Measurements from ENCODE around the gene BCAT1.

BCAT1 gene, protein sequence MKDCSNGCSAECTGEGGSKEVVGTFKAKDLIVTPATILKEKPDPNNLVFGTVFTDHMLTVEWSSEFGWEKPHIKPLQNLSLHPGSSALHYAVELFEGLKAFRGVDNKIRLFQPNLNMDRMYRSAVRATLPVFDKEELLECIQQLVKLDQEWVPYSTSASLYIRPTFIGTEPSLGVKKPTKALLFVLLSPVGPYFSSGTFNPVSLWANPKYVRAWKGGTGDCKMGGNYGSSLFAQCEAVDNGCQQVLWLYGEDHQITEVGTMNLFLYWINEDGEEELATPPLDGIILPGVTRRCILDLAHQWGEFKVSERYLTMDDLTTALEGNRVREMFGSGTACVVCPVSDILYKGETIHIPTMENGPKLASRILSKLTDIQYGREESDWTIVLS

DNA sequence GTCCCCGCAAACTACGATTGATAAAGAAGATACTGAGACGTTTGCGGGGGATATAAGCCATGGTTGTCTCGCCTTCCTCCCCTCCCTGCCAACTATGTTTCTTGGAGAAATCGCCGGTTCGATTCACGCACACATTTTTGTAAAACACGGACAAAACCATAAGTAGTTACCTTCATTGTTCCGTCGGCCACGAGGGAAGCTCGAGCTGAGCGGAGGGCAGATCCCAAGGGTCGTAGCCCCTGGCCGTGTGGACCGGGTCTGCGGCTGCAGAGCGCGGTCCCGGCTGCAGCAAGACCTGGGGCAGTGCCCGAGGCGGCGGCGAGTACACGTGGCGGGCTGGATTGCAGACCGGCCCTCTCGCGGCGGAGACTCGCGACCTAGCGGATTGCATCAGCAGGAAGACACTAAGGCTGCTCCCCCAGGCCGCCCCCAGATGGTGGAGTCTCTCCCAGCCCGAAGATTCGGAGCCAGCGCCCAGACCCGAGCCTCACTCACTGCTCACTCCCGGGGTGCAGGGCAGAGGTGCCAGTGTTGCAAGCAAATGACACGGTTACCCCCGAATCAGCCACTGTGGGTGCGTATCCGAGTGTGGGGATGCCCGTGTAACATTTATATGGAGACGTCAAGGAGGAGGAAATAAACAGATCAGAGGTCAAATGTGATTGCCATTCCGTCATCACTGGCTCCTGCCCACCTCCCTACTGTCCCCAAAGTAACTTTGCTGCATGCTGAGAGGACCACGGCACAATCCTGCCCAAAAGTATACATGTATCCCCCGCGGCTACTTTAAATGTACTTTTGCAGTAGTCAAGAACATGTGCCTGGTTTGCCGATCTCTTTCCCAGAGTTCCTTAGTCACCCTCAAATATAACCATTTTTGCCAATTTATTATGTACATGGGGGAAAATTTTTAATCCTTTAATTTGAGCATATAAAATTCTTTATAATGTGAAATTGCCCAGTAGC lies at the start of gene BCAT1:
BCAT1 (minus strand) TSS at position 345 of the 966 bp plus-strand sequence; CDS start at position 176, 169 bp downstream.
- no peak for DNase-seq (ENCODE audit: low read depth in 1 of 2, low spot score in 1 of 2)

- DNase-seq (ENCODE audit: low read depth in 1 of 2, low spot score in 1 of 2) = no peak
Observed at GRCh38 chr12:24997970-24998582, 49.2 kb upstream of the BCAT1 start.

- no peak for DNase-seq (ENCODE audit: low read depth in 1 of 2, low spot score in 1 of 2)
Observed at GRCh38 chr12:24997496-24997895, 48.6 kb upstream of the BCAT1 start.

DNA sequence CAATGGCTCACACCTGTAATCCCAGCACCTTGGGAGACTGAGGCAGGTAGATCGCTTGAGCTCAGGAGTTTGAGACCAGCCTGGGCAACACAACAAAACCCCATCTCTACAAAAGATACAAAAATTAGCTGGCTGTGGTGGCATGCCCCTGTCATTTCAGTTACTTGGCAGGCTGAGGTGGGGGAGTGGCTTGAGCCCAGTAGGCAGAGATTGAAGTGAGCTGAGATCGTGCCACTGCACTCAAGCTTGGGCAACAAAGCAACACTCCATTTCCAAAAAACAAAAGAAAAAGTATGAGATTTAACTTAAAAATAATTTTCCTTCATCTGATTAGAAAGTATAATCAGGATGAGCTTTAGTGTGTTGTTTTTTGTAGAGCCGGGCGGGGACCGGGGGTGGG lies 47.9 kb upstream of the BCAT1 start:
- DNase-seq (ENCODE audit: low read depth in 1 of 2, low spot score in 1 of 2) = no peak

DNA sequence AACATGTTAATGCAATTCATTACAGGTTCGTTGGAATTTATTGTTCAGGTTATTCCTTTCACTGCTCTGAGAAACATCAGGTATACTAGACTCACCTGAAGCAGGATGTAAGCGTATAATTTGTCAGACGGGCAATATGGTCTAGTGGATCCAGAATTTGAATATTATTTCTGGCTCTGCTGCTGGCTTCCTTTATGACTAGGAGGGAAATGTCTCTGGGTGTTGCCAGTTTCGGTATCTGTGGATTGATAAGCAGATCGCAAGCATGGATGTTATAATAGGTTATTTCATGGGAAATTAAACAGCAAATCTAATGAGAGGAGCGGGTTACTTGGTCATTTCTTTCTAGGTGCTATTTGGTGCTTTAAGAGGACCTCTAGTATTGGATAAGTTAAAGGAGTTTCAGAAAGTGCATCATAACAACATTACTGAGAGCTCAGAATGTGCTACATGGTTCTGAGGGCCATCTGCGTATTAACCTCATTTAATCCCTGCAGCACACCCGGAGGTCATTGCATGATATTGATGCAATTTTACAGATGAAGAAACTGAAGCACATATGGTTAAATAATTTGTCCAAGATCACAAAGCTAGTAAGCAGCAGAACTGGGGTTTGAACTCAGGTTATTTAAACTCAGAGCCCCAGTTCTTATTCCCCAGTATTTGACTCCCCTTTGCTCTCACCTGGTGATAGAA lies 47.3 kb upstream of the BCAT1 start:
- DNase-seq (ENCODE audit: low read depth in 1 of 2, low spot score in 1 of 2) = no peak

DNA sequence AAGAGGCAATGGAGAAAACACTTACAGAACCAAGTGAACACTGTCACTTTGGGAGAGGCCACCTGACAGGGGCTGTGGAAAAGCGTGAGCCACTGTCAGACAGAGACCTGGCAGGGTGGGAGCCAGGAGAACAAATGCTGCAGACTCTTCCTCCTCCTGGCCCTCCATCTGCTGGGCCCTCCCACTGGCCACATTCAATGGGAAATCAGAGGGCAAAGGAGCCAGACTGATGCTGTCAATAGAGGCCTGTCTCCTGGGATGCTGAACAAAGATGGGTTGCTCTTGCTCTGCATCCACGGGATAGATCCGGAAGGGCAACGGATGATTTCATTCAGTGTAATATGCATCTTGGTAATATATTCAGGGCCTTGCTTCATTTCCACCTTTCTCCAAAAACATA lies 44.9 kb upstream of the BCAT1 start:
- DNase-seq (ENCODE audit: low read depth in 1 of 2, low spot score in 1 of 2) = no peak

- DNase-seq (ENCODE audit: low read depth in 1 of 2, low spot score in 1 of 2) = no peak
Observed at GRCh38 chr12:24991209-24992049, 42.5 kb upstream of the BCAT1 start.

DNA sequence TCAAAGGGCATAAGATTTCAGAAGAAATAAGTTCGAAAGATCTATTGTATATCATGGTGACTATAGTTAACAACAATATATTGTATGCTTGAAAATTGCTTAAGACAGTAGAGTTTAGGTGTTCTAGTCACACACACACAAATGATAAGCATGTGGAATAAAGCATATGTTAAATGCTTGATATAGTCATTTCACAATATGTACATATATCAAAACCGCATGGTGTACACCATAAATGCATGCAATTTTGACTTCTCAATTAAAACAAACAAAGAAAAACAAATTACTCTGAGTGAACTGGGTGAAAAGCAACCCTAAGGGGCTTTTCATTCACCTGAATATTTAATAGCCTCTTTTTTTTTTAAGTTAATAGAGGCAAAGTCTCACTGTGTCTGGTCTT lies 40.3 kb upstream of the BCAT1 start:
- no peak for DNase-seq (ENCODE audit: low read depth in 1 of 2, low spot score in 1 of 2)

DNA sequence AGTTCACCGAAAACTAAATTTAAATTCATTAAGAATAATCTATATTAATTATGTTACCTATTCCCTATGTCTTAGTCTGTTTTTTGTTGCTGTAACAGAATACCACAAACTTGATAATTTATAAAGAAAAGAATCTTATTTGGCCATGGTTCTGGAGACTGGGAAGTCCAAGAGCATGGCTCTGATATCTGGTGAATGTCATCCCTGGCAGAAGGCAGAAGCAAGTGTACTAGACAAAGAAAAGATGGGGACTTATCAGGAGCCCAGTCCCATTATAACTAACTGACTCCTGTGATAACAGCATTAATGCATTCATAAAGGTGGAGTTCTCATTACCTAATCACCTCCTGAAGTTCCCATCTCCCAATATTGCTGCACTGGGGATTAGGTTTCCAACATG lies 33.3 kb upstream of the BCAT1 start:
- no peak for DNase-seq (ENCODE audit: low read depth in 1 of 2, low spot score in 1 of 2)

GRCh38 chr12:24979976-24980730 lies 31.3 kb upstream of the BCAT1 start:
- DNase-seq (ENCODE audit: low read depth in 1 of 2, low spot score in 1 of 2) = no peak

- DNase-seq (ENCODE audit: low read depth in 1 of 2, low spot score in 1 of 2) = no peak
Observed at GRCh38 chr12:24979329-24979728, 30.4 kb upstream of the BCAT1 start.

- DNase-seq (ENCODE audit: low read depth in 1 of 2, low spot score in 1 of 2) = no peak
Observed at GRCh38 chr12:24977711-24978110, 28.8 kb upstream of the BCAT1 start.

DNA sequence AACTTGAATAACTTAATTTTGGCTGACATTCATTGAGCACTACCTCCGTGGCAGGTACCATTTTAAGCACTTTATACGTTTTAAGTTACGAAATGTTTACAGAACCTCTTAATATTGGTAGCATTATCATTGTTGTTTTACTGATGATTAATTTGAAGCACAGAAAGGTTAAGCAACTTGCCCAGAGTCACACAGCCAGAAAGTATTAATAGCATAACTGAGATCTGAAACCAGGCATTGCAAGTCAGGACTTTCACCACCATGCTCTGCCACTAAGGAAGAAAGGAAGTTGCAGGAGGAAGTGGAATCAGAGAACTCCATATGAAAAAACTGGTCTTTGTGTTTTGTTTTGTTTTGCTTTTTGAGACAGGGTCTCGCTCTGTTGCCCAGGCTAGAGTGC lies 28.2 kb upstream of the BCAT1 start:
- no peak for DNase-seq (ENCODE audit: low read depth in 1 of 2, low spot score in 1 of 2)

DNA sequence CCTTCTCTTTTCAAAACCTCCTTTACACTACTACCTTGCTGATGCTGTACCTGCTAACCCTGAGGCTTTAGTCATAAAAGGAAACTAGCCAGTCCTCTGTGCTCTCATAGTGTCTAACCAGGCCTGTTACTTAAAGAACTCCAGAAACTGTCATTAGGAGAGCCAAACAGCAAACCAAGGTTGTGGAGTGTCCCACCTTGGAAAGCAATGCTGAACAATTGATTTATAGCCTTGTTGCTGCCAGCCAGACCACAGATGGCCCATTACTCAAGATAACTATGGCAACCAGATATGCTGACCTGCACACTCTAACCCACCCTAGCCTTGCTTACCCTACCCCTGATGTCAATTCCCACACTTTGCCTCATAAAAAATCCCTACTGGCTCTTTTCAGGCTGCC lies 26.5 kb upstream of the BCAT1 start:
- DNase-seq (ENCODE audit: low read depth in 1 of 2, low spot score in 1 of 2) = no peak

- no peak for DNase-seq (ENCODE audit: low read depth in 1 of 2, low spot score in 1 of 2)
Observed at GRCh38 chr12:24974216-24974615, 25.3 kb upstream of the BCAT1 start.

DNA sequence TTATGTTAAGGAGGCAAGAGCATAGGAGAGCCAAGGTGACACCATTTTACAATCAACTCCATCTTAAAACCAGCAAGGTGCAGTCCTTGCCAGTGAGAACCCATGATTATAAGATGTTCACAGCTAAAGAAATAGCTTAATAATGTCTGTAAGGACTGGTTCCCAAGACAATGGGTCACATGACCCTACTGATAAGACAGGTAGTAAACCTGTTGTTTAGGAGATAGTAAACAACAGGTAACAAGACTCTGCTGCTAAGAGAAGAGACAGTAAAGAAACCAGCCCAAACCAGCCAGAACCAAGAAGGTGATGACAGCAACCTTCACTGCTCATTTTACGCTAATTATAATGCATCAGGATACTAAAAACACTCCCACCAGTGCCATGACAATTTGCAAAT lies 23.2 kb upstream of the BCAT1 start:
- no peak for DNase-seq (ENCODE audit: low read depth in 1 of 2, low spot score in 1 of 2)

GRCh38 chr12:24970177-24970576 lies 21.3 kb upstream of the BCAT1 start:
- no peak for DNase-seq (ENCODE audit: low read depth in 1 of 2, low spot score in 1 of 2)

GRCh38 chr12:24966951-24967564 lies 18.2 kb upstream of the BCAT1 start:
- no peak for DNase-seq (ENCODE audit: low read depth in 1 of 2, low spot score in 1 of 2)

GRCh38 chr12:24964342-24964741 lies 15.4 kb upstream of the BCAT1 start:
- no peak for DNase-seq (ENCODE audit: low read depth in 1 of 2, low spot score in 1 of 2)

Measured in activated T-helper 1 cell treated with anti-CD3 and anti-CD28 coated beads, Interleukin-2, amount 50 U/mL, for 16 hours (primary cell).